Activated CD4-positive, alpha-beta T cell treated with anti-CD3 and anti-CD28 coated beads, Interleukin-2, amount 50 U/mL, for 4 hours (primary cell): Measurements from ENCODE around the gene CPXM2.

Experiments used
- DNase-seq, 2 experiments: peaks; one replicate each; pipeline ENCODE4 v3.0.0-alpha.2; 2020

Gene CPXM2

DNA sequence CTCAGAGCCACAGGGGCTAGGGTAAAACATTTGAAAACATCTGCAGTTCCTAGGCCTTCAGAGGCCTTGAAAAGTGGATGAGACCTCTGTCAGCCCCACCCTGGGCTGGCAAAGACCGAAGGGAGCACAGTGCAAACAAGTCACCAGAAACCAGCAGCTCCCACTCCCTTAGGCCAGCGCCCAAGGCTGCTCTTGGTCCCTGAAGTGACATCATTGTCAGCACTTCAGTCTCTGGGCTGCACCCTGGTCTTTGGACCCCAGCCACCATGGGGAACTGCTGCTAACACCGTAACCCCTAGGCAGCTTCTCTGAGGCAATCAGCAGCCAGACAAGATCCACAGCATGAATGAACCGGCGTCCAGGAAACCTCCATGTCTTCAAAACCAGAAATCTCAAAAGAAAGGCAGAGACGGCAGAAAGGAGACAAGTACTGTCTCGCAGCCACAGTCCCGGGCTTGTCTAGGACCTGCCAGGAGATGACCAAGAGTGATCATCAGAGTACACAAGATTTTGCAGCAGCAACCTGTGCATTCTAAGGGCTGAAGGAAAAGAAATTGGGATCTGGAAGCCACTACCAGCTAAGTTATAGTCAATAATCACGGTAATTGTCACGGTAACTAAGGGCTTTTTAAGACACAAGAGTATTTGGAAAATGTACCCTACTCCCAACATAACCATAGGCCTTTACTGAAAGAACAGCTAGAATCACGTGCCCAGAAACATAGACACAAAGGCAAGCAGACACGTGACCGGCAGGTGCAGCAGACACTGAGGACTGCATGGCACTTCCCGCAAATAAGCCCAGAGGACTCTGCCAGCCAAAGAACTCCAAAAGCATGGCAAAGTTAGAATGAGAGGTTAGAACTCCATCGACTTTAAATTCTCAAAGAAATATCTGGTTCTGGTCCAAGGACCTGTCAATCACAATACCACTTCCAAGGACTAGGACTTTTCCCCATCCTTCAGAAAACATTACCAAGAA lies 23.3 kb downstream of the CPXM2 start:
- no peak for DNase-seq

DNA sequence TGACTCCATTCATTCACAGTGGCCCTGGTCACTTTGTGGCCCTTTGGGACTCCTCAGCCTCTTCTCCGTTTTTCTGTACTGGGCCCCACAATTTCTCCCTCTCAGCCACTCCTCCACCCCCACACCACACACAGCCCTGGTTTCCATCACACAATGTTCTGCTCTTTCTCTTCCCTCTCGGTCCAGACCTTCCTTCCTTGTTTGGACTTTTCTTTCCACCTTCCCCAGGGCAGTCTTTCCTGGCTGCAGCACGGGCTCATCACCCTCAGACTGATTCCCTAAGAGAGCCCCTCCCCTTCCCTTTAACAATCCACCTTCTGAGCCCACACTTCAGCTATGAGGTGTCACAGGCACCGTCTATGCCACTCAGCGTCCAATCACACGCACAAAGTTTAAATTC lies 25.7 kb downstream of the CPXM2 start:
- no peak for DNase-seq

DNA sequence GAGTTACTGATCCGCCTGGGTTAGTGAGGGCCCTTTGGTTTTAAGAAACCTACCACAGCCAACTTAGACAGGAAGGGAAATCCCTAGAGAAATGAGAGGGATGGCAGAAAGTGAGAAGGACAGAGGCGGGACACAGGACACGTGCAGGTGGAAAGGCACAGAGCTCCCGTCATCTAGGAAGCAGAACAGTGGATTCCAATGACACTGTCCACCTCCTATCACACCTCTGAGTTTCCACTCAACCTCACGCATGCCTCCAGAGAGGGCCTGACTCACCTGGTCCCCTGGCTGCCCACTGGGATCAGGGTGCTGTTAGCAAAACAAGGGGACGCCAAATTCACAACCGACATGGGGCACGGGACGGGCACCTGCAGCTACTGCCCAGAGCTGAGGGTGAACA lies 26.3 kb downstream of the CPXM2 start:
- DNase-seq: no peak

DNA sequence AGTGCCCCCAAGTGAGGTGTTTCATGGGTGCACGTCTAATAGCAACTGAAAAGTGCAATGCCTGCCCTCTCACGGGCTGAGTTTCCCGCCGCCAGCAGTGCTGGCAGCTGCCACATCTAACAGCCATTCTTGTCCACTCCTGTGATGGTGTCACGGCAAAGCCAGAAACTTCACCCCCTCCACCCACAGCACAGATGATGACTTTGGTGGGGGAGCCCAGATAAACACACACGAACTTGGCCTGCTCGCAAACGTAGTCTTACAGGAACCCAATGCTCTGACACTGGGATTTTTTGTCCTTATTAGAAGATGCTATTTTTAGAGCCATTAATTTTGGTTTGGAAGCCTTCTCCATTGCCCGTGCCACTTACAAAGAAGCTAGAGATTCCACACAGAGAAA lies 26.7 kb downstream of the CPXM2 start:
- DNase-seq: no peak

DNA sequence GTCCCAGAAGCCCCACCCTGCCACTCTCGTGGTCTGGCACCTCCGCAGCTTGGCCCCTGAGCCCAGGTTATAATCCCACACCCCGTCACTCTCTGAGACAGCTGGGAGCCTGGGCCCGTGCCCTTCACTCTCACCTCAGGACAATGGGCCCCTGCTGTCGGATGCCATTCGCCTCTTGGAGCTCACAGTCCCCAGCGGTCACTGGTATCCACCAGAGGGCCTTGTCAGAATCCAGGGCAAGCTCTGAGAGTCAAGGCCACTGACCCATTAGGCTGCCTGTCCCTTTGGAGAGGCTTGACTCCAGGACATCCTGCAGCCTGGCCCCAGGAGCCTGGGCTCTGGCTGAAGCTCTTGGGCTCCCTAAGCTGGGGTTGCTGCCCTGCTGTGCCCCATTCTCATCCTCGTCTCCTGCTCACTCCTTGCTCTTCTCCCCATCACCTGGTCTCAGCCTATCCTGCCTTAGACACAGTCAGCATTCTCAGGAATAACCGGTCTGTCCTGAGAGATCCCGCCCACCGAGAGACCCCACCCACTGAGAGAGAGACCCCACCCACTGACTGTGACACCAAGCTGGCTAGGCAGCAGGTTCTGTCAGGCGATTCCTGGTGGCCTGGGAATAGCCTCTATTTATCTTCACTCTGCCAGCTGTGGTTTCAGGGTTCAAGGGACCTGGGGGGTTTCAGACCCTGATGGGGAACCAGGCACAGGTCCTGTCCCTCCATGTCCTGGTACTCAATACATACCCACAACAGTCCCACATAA lies 27.7 kb downstream of the CPXM2 start:
- DNase-seq: no peak

DNA sequence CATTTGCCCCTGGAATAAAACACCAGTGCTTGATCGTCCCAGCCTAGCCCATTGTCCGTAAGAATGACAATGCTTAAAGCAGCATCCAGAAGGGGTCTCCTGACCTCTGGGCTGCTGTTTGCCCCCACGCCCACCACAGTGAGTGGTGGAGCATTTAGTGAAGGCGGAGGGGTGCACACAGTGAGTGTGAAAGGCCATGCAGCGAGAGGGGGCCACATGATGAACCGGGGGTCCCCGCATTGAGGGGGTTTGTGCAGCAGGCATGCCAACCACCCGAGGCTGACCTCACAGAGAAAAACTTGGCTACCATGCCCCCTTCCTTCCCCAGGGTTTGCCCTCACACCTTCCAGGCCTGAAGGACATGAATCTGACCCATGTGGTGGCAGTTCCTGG lies 28.4 kb downstream of the CPXM2 start:
- DNase-seq: no peak

DNA sequence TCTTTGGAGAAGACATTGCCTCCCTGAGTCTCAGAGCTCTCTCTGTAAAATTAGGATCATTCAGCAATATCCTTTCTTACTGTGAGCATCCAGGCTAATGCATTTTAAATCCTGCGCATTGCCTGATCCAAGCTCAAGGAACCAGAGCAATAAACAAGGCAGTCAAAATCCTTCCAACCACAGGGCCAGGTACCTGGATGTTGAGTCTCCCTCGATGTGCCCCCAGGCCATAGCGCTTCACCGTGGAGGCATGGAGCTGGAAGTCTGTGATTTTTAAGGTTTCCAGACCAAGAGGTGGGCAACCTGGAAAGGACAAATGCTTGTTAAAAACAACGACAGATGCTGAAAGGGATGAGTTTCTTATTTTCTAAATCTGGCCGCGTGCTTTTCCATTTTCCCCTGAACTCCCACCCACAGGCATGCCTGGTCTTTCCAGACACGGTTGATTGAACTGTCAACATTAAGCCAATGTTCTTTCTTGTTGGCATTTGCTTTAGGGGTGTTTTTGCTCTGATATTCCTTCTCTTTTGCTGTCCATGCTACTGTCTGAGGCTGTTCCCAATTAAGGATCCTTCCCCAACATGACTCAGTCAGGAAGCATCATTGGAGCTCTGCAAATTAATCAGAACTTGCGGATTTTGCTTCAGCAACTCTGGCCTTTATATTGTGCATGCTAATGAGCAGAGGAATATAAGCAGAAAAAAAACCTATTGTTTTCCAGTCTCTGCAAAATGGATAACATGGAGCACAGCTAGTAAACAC lies 29.0 kb downstream of the CPXM2 start:
- no peak for DNase-seq

DNA sequence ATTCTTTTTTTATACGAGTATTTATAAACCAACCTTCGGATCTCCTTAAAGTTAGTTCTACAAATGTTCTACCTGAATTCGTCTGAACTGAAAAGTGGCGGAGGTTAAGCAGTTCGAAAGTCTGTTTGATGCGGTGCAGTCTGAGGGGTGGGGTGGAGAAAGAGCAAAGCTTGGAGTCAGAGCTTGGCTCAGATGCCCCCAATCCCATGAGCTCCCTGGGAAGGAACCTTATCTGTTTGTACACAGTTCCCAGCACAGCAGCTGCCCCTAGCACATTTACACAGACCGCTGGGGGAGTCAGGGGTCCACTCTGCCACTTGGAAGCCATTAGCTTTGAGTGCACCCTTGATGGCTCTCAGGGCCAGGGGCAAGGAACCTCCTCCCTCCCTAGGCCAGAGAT lies 30.8 kb downstream of the CPXM2 start:
- no peak for DNase-seq

DNA sequence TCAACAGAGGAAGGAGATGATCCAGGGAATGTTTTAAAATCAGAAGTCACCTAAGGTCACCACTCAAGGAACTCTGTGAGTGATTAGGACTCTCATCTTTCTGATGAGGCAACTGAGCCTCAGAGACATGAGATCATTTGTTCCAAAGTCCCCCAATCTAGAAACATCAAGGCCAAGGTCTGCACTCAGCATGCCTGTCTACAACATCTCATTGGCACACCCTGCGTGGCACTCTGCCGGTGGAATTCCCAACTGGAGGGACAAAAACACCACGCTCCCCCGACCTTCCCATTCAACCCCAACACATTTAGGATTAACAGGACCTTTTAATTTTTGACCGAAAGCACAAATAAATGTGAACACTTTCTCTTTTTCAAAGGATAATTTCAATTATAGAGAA lies 31.4 kb downstream of the CPXM2 start:
- DNase-seq: no peak

DNA sequence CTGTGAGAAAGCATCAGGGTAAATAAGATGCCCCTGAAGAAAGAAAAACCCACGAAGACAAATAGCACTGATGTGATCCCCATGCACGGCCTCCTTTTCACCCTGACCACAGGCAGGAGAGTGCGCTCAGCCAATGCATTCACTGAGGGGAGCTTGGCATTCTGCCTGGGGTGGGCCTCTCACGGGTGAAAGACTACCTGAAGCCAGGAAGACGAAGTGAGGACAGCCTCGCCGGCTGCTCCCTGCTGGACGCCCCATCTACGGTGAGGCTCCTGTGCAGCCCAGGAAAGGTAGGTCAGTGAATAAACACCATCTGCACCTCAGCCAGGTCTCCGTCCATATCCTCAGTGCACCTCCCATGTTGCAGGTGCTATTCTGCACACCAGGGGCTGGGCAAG lies 32.0 kb downstream of the CPXM2 start:
- DNase-seq: no peak

DNA sequence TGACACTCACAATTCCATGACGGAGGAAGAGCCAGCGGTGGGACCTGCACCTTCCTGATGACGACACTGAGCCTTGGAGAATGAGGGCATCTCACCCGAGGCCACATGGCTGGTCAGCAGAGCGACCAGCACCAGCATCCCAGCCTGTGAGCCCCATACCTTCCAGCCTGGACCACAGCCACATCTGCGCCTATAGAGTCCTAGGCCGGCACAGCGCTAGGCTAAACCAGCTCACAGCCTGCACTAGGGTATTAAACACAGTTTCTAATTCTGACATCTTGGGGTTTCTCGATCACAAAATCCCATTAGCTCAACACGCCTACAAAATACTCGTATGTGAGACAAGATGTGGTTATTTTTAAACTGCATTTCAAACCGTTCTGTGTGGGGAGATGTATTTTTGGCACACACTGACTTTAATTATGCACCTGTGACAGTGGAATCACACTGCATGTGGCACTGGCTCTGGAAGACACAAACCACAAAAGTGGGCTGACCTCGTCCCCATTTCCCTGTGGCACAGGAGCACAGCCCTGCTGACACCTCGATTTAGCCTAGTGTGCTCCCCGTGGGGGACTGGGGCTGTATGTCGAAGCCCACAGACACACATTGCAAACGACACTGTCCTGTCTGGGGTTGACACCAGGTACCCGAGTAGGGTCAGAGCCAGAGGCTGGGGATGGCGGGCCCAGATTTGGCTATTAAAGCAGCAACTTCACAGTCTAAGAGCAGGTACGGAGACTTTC lies 32.5 kb downstream of the CPXM2 start:
- DNase-seq: no peak

DNA sequence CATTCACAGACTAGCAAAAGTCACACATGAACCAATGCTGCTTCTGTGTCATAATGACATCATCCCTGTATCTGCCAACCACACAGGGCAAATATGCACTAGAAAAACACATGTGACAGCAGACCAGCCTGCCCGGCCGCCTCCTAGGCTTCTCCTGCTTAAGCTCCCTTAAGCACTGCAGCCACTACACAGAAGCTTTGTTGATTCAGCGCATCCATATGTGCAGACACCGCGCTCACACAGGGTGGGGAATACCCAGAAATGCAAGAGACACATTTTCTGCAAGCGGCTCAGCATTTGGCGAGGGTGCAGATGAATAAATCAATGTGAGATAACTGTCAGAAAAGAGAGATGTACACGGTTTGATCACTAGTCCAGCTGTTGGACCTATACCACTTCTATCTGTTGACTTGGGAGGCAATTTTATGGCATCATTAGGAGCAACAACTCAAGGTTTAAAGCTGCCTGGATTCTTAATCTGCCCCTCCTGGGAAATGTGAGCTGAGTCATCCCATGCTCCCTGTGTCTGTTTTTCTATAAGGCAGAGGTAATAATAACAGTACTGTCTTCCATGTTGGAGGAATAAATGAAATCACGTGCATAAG lies 33.4 kb downstream of the CPXM2 start:
- no peak for DNase-seq

DNA sequence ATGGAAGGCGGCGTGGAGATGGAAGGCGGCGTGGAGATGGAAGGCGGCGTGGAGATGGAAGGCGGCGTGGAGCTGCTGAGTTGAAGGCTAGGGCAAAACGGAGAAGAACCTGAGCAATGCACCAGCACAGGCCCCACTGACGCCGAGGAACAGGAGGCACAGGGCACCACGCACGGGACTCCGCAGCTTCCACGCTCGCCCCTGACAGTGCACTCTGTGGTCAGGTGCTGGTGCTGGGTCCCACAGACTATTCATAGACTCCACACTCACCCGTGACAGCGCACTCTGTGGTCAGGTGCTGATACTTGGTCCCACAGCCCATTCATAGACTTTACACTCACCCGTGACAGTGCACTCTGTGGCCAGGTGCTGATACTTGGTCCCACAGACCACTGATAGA lies 34.0 kb downstream of the CPXM2 start:
- DNase-seq: no peak

DNA sequence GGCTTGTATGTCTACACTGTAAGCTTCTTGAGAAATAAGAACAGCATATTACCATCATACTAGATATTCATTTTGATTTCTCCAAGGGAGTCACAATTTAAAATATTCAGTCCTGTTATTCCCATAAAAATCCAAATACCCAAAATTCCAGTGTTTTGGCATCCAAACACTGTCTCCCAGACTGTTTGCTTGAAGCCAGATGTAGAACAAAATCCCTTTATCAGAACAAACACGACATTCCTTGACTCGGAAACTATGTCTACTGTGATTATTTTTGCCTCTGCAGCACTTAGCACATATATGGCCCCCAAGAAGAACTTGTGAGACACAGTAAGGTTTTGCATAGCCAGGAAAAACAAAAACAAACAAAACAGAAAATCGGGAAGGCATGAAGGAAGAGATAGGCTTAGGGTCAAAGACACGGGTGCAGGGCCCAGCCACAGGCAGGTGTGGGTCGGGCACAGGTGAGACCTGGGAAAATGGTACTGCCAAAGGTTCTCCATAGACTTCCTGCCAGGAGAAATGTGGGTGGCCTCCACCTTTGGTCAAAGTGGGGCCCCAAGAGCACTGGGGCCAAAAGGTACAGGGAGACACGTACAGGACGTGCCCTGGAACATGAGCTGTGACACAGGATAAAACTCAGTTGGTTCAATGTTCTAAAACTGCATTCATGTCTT lies 36.5 kb downstream of the CPXM2 start:
- DNase-seq: no peak

DNA sequence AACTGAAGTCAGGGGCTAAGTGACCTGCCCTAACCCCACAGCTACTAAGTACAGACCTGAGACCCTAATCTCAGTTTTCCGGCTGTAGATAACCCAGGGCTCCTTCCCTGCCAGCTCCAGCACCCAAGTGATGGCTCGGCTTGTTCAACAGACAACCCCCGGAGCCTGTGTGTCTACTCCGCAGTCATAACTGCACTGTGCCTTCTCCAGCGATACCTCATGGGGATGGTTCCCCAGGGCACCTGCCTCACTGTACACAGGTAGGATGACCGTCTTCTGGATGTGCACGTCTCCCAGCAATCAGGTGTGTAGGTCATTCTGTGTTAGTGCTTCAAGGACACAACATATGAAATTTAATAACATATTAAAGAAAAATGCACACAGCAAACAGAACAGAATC lies 37.1 kb downstream of the CPXM2 start:
- DNase-seq: no peak

DNA sequence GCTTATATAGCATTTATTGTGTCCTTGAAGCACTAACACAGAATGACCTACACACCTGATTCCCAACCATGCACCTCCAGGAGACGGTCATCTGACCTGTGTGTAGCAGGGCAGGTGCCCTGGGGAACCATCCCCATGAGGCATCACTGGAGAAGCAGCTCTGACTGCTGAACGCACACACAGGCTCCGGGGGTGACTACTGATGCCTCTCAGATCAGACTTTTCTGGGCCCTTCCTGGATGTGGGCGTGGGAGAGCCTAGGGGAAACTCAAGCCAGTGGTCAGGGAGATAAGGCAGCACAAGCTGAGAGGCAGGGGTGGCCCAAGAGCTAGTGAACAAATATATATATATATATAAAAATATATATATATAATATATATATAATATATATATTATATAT lies 37.6 kb downstream of the CPXM2 start:
- no peak for DNase-seq

DNA sequence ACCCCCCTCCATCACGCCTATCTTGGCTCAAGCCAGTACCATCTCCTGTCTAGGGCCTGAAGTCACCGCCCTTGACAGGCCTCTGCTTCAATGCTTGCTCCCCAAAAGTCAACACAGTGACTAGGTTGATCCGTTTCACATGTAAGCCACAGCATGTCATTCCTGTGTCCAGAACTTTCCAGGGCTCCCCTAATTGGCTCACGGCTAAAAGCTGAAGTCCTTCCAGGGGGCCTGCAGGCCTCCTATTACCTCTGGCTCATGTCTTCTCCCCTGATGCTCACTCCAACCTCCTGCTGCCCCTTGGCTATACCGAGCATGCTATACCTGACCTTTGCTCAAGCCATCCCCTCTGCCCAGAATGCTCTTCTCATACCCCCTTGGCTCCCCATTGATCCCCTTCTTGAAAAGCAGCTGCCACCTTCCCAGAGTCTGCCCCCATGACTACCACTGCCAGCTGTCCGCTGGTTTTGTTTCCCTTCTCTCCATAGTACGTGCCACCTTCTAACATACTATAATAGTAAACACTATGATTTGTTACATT lies 39.1 kb downstream of the CPXM2 start:
- no peak for DNase-seq

DNA sequence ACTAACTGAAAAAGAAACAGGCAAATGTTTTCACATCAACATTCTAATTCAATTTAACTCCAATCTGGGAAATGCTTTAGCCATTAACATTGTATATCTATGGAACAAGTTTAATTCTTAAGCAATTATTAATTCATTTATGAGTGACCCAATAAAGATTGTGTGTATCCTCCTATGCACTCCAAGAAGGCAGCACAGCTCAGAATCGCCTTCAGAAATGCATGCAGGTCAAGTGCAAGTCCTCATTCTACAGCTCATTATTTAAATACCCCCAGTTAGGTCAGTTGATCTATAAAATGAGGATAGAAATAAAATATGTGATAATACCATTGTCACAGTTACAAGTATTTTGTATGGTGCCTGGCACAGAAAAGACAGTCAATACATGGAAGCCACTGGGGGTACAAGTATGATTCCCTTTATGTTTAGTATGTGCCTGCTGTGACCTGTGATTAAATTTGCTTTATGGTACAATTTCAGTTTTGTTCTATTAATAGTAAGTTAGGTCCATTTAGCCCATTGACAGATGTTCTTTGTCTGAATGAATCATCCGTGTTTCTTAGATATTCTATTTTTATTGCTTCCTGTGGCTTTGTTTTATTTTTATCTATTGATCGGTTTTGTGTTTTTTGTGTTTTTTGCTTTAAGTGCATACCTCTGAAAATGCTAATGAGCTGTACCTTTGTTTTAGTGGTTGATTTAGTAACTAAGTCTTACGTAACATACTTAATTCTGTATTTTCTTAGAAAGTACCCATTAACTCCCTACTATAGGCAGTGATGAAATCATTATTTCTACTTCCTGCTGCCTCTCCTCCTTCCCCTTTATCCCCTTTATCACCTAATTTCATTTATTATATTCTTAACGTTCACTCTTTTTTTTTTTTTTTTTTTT lies 42.8 kb downstream of the CPXM2 start:
- no peak for DNase-seq

DNA sequence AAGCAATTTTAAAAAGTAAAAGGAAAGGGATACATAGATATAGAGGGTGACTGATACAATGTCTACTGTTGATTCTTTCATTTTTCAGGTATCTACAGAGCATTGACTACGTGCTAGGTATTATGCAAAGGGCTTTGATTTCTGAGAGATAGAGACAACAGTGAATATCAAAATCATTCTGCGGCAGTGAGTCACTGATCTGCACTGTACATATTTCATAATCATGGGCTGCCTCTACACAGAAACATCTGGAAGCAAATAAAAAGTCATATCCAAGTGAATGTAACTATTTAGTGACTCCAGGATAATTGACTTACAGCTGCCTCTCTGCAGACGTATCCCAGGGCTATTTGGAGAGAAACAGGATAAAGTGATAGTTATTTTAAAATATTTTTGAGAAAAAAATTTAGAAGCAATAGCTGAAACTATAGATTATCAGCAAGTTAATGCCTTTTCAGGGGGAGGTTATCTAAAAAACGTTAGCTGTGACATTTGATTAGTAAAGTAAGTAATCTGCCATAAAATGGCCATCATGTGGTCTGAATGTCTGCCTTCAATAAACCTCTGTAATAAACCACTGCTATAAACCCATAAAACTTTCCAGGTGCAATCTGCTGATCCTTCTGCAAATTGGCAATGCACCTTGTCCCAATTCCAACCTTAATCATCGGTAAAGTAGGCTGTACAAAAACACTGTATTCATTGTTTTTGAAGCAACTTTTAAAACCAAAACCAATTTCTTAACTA lies 43.7 kb downstream of the CPXM2 start:
- DNase-seq: no peak

DNA sequence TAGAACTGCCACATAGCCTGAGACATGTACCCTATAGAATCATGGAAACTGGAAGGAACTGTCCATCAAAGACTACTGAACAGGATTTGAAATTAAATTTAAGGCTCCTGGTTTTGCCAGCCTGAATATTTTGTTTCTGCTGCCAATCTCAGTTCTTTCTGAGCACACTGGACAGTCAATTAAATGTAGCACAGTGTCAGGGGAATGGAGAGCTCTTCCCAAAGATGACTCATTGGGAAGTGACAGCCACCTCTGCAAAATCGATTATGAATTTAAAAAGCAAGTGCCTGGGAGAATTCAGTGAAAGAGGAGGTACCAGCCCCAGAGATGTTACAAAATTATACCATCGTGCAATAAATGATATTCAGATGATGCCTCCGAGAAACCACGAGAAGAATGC lies 47.8 kb downstream of the CPXM2 start:
- no peak for DNase-seq
